Stimulated activated CD4-positive, alpha-beta T cell treated with anti-CD3 and anti-CD28 coated beads, TNF-alpha, amount 100 ng/mL, for 4 hours (primary cell): ENCODE data around the gene MACROD2.

Source experiments
- DNase-seq, 3 experiments: peaks; one replicate each; pipeline ENCODE4 v3.0.0-alpha.2; 2020; ENCODE audit warnings: low read depth in 3 of 3

The MACROD2 gene

DNA sequence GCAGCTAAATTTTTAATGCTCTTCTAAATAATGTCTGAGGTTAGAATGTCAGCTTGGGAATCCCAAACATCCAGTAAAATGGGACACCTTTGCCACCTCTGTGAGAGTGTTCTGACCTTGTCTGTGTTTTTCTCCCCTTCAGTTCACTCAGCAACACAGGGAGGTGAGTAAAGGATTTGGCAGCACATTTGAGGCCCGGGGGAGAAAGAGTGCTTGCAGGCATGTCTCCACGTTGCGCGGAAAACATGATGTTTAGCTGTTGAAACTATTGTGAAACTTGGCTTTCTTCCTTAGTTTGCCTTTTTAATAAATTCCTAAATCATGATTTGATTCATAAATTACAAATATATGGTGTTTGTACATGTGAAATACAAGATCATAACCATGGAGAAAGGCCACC is 1049.9 kb downstream of the MACROD2 start:
- DNase-seq = no peak

DNA sequence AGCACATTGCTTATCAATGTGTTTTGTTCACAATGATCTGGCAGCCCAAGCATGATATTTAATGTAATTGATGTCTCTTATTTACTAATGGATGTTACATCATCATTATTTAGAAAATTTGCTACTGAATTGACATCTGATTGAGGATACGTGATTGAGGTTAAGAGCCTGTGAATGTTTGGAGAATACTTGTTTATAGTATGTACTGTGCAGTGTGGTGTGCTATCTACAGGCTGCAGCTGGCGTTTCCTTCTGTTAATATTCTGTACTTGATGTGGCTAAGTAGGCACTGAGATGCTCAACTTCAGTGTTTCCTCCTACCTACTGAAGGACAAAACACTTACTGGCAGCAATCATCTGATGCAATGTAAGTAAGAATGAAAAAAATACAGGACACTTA is 1051.7 kb downstream of the MACROD2 start:
- no peak for DNase-seq

- DNase-seq = no peak
Observed at GRCh38 chr20:15047601-15048000, 1052.3 kb downstream of the MACROD2 start.

- no peak for DNase-seq
Observed at GRCh38 chr20:15056246-15056645, 1060.9 kb downstream of the MACROD2 start.

DNA sequence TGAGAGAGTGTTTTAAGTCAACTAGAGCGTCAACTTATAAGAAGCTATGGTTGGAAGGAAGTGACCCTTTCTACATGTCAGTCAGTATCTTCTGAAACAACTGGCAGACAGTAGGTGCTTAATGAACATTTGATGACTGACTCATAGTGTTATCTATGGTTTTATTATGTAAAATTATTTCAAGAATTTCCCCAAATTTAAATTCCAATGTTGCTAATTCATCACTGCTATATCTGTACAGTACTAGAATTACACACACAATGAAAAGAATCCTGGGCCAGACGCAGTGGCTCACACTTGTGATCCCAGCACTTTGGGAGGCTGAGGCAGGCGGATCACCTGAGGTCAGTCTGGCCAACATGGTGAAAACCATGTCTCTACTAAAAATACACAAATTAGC is 1063.5 kb downstream of the MACROD2 start:
- no peak for DNase-seq

DNA sequence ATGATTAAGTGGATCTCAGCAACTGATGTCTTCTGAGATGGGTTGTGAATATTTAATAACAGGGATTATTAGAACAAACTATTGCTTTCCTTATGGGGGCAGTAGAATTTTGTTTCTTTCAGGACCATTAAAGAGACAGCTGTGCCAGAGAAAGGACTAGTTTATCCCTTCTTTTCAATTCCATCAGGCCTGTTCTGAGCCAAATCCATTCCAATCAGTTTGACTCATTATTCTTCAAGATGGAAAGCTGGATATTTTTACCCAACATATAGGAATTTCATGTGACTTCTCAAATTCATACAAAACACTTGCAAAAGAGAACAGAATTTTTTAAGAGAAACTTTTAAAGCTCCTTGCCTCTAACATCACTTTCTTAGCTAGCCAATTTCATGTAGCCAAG is 1064.1 kb downstream of the MACROD2 start:
- DNase-seq = no peak

DNA sequence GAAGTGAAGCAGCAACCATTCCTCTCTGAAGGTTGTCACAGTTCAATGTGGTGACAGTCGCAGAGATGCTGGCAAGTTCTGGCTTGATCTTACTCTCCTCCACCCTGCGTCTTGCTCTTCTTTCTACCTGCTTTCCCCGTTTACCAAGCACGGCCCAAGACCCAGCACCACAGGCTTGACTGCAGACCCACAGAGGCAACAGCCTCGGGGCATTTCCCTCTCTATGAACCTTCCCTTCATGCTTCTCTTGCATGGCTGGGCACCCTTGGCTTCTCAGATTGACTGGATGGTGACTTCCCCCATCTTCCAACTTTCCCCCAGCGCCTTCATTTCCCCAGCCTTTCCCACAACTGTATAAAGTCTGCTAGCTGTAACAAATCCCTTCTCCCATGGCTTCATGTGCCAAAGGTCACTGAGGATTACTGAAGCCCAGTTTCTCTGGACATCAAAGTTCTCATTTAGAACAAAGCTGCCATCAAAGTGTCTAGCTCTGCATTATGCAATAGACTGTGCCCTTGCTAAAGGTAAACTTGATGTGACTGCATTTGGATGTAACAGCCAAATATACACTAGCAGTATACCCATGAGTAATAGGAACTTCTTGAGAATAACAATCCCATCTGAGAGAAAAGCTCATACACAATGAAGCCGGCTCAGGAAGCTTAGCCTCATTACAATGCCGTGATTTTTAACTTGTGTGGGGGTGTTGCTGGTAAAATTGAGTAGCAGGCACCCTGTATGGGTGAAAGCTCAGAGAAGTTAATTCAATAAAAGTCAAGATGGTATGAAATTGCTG is 1065.1 kb downstream of the MACROD2 start:
- no peak for DNase-seq

GRCh38 chr20:15061061-15061430 is 1065.7 kb downstream of the MACROD2 start:
- DNase-seq = no peak

DNA sequence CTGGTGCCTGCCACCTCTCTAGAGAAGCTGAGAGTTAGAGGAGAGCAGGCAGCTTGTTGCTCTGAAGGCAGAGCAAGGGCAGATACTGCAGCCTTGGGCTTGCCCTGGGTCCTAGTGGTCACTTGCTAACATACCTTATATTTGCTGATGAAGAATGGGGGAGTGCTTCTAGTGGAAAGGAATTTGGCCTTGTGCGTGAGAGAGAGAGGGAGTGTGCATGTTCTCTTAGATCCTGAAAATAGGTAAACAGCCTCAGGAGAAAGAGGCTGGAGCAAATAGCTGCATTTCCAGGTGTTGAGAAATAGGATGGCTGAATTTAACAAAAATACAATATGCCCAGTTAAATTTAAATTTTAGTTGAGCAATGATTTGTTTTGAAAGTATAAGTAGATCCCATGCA is 1066.6 kb downstream of the MACROD2 start:
- DNase-seq = no peak

- DNase-seq = no peak
Observed at GRCh38 chr20:15063081-15063480, 1067.8 kb downstream of the MACROD2 start.

DNA sequence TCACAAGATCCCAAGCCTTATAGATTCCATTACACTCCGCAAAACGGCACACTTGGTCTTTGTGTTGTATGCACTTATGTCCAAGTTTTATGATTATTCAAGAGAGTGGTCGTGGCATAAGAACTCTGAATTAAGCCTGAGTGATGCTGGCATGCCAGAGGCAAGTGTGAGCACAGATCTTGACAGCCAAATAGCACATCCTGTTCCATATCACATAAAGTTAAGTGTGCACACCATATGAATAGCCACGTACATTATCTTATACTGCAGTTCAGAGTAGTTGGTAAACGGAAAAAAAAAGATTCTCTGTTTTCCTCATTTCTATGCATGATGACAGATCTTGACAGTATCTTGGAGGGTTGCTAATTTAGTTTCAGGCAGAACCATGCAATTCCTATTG is 1069.4 kb downstream of the MACROD2 start:
- no peak for DNase-seq

DNA sequence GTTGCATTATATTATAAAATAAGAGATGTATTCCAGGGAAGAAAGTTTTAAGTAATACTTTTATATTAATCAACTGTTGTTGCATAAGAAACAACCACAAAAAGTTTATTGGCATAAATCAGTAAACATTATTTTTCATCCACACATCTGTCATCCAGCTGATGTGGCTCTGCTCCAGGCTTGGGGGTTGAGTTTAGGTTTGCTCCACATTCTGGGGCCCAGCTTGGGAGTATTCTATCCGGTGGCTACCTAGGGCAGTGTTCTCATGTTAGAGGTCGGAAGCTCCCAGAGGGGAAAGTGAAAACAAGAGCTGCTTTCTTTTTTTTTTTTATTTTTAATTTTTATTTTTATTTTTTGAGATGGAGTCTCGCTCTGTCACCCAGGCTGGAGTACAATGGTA is 1070.5 kb downstream of the MACROD2 start:
- DNase-seq = no peak

DNA sequence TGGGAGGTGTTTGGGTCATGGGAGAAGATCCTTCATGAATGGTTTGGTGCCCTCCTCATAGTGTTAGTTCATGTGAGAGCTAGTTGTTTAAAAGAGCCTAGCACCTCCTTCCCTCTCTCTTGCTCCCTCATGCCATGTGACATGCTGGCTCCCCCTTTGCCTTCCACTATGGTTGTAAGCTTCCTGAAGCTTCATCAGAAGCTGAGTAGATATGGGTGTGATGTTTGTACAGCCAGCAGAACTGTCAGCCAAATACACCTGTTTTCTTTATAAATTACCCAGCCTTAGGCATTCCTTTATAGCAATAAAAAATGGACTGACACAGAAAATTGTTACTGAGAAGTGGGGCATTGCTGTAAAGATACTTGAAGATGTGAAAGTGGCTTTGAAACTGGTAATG is 1073.2 kb downstream of the MACROD2 start:
- no peak for DNase-seq

GRCh38 chr20:15069355-15069754 is 1074.0 kb downstream of the MACROD2 start:
- DNase-seq = no peak

GRCh38 chr20:15071085-15071808 is 1075.9 kb downstream of the MACROD2 start:
- no peak for DNase-seq

- DNase-seq = no peak
Observed at GRCh38 chr20:15072316-15072715, 1077.0 kb downstream of the MACROD2 start.

DNA sequence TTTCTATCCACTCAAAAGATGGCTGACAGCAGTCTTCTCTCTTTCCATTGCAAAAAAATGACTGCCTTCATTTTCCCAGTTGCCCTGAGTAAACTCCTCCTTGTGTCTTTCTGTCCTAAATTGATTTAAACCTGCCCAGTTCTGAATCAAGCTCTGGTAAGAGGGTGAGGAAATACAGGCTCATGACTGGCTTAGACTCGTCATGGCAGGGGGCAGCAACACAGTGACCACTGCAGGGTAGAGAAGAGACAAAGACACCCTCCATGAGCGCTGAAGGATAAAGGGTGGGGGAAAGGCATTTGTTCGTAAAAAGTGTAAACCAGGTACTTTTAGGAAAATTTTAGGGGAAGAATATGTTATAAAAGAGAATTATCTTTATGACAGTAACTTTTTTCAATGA is 1080.3 kb downstream of the MACROD2 start:
- no peak for DNase-seq

- no peak for DNase-seq
Observed at GRCh38 chr20:15076785-15077184, 1081.5 kb downstream of the MACROD2 start.

DNA sequence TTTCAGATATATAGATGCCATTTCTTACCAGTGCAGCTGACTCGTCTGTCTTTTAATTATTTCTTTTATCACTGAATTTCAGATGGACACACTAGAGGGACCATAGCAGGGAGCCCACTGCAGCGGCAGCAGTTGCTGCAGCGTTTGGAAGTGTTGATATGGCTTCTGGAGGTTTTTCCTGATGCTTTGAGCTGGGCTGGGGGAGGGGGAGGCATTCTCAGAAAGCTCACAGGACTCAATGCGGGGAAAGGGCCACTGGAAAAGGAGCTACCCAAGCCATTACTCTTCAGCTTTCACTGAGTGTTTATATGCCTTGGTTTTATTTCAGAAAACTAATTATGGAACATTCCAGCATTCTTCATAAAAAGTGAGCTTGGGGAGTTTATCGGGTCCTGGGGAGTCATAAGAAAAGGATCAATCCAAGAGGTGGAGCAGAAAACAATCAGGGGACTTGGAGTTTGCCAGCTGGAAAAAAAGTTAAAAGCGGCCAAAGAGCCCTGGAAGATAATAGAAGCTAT is 1082.5 kb downstream of the MACROD2 start:
- no peak for DNase-seq

DNA sequence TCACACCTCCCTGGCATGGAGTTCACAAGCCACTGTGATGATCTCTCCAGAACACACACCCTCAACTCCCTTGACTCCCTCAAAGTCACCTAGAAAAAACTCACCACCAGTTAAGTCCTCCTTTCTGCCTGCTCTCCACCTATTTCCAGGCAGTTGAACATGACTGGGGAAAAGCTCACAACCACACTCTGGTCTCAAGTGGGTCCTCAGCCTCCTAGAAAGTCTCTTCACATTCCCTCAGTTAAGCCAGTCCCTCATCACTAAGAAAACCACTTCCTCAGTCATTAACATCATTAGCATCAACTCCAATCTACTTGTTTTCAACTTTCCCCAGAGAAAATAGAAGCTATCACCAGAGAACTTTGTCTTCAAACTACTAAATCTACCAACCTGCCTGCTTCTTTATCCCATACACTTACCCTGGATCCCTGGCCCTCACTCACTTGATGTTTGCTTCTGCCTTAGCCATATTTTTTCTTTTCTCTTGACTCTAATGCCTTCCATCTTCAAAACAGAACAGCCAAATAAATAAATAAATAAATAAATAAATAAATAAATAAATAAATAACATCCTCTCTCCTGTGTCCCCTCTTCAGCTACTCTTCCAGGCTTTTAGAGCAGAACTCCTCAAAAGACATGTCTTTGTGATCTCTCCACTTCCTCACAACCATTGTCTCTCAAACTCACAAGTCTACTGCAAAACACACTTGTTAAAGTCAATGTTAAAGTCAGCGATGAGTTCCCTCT is 1084.5 kb downstream of the MACROD2 start:
- DNase-seq = no peak

- DNase-seq = no peak
Observed at GRCh38 chr20:15081261-15081660, 1085.9 kb downstream of the MACROD2 start.

- no peak for DNase-seq
Observed at GRCh38 chr20:15091421-15092037, 1096.2 kb downstream of the MACROD2 start.
